Measurements from ENCODE around the gene CHD1L.
"Not testable (repeated sequence)": the region's sequence is repeated elsewhere in the genome, so short reads cannot be mapped to it uniquely, and the experiment has no call there.

Gene CHD1L

DNA sequence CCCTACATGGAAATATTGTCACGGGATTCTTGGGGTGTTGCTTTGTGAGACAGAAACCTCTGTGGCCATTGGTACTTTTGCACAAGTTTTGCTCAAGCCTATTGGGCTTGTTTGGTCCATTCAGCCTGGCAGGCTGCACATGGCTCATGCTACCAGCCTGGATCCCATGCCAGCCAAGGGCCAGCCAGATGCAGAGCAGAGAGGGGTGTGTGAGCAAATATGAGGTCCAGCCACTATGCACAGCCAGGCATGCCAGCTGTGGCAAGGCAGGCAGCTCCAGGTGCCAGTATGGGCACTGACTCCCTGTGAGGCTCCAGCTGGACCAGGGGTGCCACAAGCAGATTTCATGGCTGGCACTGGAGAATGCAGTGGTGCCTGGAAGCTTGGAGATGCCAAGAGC lies 6.7 kb upstream of the CHD1L start:
- no peak for DNase-seq

DNA sequence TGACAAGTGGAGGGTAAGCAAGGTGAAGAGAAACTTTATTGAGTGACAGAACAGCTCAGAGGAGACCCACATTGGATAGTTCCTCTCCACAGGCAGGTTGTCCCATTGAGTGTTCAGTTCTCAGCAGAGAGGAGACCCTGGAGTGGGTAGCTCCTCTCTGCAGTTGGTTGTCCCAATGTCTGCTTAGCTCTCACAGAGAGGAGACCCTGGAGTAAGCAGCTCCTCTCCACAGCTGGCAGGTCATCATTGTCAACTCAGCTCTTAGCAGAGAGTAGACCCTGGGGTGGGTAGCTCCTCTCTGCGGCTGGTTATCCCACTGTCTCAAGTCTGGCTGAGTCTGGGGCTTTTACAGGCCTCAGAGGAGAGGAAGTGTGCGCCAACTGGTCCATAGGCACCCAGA lies 6.0 kb upstream of the CHD1L start:
- DNase-seq = no peak

DNA sequence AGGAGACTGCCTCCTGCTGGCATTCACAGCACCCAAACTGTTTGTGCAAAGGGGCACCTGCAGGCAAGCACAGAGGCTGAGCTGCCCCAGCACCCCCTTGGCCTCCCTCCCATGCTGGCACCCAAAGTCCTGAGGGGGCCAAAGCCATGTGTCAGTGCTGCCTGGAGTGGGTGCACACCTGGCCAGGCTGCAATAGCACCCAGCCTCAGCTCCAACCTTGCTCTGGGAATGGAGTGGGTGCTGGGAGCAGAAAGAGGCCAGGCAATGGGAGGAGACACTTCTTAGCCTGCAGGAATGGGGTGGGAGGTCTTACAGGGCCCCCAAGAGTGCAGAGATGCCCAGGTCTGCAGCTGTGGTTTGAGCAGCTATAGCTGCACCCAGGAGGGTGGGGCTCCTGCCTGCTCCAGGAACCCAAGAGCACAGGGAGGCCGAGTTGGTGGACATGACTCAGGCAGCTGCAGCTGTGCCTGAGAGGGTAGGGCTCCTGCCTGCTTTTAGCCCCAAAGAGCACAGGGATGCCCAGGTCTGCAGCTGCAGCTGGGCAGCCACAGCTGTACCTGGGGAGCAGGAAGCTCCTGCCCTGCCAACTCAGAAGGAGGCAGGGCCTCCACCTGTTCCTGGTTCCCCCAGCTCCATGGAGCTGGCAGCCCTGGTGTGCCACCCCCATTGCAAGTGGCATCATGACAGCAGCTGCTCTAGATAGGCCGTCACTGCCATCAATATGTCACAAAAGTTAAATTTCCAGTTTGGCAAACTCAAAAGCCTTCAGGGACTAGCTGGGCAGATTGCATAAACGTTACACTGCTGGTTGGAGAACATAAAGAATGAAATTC lies 5.3 kb upstream of the CHD1L start:
- DNase-seq = no peak

DNA sequence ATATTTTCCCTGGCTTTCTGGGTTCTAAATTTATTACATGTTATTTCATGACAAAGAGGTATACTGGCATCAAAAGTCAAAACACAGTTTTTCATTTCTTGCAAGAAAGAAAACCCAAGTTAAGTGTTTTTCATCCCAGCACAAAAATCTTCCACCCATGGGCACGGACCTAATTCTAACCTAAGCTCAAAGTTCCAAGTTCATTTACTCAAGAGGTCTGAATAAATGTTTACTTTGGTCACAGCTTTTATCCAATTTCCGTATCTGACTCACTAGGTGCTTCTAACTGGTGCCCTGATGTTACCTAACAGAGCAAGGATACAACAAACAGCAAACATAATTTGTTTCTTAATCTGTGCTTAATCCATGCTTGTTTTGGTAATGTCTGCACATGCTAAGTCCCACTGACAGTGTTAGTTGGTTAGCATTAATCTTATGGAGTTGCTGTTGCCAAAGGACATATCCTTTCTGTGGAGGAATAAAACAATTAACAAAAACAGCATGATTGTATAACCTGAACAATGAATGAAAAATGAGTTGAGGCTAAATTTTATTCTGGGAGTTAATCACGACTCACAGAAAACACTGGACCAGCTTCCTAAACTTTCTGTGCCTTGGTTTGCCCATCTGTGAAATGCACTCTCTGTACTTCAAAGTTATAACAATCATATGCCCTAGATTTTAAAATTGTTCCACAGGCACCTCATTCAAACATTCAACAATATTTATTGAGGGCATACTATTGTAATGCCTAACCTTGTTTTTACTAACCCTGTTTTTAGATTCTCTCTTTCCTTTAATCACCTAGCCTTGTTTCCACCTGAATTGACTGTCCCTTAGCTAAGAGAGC lies 4.2 kb upstream of the CHD1L start:
- DNase-seq = no peak

DNA sequence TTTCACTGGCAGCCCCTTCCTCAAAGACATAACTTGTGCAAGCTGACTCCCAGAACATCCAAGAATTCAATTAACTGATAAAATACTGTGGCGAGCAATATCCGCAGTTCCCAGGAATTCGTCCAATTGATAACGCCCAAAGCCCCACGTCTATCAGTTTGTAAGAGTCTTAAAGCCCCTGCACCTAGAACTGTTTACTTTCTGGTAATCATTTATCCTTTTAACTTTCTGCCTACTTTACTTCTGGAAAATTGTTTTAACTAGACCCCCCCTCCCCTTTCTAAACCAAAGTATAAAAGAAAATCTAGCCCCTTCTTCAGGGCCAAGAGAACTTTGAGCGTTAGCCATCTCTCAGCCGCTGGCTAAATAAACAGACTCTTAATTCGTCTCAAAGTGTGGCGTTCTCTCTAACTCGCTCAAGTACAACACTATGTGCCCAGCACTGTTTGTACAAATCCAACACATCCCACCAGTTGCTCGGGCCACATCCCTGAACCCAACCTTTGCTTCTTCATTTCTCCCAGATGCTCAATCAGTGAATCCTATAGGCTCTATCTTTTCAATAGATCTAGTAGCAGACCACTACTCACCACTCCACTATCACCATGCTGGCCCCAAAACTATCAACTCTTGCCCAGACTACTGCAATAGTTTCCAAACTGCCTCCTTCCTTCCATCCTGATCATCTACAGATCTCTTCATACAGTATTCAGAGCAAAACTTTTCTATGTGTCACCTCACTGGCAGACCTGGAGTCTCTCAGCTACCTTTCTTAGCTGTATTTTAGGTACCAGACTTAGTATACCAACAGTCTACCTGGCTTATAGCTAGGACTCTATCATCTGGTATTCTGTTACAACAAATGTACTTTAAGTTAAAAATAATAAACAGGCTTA lies 3.3 kb upstream of the CHD1L start:
- DNase-seq = no peak

DNA sequence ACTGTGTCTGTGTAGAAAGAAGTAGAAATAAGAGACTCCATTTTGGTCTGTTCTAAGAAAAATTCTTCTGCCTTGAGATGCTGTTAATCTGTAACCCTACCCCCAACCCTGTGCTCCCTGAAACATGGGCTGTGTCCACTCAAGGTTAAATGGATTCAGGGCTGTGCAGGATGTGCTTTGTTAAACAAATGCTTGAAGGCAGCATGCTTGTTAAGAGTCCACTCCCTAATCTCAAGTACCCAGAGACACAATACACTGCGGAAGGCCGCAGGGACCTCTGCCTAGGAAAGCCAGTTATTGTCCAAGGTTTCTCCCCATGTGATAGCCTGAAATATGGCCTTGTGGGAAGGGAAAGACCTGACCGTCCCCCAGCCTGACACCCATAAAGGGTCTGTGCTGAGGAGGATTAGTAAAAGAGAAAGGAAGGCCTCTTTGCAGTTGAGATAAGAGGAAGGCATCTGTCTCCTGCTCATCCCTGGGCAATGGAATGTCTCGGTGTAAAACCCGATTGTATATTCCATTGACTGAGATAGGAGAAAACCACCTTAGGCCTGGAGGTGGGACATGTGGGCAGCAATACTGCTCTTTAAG lies 2.3 kb upstream of the CHD1L start:
- DNase-seq = not testable (repeated sequence)

DNA sequence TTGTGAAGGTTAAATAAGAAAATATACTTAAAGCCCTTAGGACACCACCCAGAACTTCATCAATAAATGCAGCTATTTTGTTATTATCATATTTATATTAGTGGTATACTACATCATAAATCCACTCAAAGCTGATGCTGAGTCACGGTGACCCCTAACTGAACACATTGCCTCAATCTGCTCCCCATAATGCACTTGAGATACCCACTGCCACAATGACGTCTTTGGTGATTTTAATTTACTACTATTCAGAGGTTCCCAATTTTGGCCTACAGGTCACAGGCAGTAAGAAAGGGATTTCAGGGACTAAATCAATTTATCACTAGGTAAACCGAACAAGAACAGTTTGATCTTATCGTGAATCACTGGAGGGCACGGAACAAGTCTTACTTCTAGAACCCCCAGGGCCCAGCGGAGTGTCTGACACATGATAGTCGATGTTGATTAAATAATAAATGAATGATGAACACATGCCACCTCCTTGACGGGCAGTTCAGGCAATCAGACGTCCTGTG lies 493 bp upstream of the CHD1L start:
- DNase-seq = no peak

DNA sequence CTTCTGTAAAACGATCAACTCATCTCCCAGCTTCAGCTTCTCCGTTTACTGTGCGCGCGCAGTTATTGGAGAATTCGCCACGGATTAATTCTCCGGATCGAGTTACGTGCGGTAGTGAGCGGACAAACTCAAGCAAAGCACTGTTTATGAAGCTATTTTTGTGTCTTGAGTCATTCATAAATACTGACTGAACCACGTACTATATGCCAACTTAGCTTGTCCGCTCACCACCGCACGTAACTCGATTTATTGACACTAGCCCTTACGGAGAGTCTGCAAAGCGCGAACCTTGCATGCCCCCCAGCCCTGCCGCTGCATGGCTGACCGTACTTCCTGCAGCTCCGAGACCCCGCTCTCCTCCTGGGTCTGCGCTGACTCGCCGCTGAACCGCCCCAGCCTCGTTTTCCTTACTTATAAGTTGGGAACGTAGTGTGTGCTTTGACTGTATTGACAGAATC lies 773 bp downstream of the CHD1L start:
- DNase-seq = peak; percentile 66

DNA sequence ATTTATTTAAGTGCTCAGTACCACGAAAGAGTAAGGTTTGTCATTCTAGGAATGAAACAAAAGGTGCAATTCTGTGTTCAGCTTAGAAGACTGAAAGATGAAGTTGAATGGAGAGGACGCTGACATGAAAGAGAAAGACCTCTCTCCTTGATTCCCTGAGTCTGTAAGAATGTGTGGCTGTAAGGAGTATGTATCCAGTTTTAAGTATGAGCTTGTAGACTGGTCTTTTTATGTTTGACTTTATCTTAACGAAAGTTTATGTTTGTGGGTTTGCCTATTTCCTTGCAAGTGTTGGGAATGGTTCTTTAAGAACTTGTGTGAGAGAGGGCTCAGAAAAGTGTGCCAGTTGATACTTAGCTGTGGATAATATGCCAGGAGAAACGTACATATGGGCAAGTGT lies 1.4 kb downstream of the CHD1L start:
- no peak for DNase-seq

DNA sequence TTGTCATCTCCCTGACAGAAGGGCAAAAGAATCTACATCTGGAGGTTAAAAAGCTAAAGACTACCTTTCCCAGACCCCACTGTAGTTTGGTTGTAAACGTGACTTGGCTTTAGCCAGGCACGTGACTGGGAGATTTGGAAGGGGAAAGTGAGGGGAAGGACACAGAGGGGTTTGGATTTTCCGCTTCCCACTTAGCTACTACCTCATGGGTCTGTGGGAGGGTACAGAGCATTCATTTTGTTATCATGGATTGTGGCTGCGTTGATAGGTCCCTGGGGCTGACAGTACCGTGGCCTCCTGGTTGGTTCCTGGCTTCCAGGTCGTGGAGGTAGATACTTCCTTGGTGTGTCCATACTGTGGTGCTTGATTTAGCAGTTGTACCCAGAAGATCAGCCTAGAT lies 2.6 kb downstream of the CHD1L start:
- DNase-seq = no peak

DNA sequence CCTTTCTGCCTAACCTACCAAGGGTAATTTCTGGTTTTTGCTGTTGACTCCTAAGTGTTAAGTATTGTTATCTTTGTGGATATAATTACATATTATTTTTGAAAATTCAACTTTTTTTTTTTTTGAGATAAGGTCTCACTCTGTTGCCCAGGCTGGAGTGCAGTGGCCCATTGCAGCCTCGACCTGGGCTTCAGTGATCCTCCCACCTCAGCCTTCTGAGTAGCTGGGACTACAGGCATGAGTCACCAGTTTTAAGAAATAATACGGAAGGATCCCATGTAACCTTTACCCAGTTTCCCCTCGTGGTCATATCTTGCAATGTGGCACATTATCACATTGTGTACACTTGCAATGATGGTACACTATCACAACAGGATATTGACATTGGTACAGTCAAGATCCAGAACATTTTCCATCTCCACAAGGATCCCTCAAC lies 3.1 kb downstream of the CHD1L start:
- DNase-seq = no peak

DNA sequence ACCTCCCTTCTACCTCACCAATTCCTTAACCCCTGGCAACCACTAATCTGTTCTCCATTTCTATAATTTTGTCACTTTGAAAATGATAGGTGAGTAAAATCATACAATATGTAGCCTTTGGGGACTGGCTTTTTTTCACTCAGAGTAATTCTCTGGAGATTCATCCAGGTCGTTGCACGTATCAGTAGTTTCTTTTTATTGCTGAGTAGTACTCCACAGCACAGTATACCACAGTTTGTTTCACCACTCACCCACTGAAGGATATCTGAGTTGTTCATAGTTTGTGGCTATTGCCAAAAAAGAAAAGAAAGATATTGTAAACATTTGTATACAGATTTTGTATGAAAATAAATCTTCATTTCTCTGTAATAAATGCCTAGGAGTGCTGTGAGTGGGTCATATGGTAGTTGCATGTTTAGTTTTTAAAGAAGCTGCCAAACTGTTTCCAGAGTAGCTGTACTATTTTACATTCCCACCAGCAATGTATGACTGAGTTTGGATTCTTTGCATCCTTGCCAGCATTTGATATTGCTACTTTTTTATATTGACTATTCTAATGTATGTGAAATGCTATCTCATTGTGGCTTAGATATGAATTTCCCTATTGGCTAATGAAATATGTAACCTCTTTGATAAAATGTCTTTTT lies 3.7 kb downstream of the CHD1L start:
- no peak for DNase-seq

DNA sequence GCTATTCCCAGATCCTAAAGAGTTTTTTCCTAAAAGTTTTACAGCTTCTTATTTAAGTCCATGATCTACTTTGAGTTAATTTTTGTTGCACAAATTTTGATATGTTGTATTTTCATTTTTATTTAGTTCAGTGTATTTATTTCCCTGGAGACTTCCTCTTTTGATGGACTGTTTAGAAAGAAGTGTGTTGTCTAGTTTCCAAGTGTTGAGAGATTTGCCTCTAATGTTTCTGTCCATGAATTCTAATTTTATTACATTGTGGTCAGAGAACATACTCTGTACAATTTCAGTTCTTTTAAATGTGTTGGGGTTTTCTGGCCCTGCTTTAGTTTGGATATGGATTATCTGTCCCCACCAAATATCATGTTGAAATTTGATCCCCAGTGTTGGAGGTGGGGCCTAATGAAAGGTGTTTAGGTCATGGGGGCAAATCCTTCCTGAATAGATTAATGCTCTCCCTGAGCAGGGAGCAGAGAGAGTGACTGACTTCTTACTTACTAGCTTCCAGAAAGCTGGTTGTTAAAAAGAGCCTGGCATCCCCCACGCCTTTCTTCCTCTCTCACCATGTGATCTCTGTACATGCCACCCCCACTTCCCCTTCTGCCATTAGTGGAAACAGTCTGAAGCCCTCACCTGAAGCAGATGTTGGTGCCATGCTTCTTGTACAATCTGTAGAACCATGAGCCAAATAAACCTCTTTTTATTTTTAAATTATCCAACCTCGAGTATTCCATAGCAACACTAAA lies 4.6 kb downstream of the CHD1L start:
- no peak for DNase-seq

DNA sequence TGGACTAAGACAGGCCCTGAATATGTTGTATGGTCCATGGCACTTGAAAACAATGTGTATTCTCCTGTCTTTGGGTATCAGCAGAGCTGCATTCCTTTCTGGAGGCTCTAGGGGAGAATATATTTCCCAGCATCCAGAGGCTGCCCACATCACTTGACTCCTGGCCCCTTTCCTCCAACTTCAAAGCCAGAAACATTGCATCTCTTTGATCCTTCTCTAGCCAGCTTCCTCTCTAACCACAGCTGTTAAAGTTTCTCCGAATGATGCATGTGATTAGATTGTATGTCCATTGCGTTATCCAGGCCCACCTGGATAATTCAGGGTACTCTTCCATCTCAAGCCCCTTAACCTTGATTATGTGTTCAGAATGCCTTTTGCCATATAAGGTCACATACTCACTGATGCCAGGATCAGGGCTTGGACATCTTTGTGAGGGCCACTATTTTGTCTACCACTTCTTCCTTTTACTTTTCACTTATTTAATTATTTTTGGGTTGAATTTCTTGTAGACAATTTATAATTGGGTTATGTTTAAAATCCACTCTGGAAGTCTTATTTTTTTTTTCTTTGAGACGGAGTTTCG lies 5.3 kb downstream of the CHD1L start:
- DNase-seq = no peak

DNA sequence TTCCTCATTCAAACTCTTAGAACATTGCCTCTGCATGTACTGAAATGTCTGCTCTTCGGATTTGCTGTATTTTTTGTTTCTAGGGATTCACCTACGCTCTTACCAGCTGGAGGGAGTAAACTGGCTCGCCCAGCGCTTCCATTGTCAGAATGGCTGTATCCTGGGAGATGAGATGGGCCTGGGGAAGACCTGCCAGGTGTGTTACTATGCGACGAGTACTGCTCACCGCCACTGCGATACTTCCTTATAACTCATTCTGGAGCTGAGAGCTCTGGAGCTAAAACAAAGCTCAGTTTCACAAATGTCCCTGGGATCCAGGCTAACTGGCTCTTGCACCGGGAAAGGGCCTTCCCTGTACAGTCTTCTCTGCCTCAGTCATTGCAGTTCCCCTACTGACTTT lies 10.1 kb downstream of the CHD1L start:
- no peak for DNase-seq

DNA sequence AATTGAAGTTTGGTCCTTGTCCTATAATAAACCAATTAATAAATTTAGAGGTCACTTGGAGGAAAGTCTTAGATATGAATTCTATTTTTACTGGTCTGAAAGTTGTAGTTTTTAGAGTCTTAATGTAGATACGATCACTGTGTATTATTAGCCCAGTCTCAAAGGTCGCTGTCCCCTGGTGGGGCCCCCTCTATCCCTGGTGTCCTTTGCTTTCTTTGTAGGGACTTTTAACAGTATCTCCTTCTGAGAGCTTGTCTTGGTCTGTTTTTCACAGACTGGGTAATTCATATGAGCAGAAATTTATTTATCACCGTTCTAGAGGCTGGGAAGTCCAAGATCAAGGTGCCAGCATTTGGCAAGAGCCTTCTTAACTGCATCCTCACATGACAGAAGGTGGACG lies 18.5 kb downstream of the CHD1L start:
- DNase-seq = no peak

DNA sequence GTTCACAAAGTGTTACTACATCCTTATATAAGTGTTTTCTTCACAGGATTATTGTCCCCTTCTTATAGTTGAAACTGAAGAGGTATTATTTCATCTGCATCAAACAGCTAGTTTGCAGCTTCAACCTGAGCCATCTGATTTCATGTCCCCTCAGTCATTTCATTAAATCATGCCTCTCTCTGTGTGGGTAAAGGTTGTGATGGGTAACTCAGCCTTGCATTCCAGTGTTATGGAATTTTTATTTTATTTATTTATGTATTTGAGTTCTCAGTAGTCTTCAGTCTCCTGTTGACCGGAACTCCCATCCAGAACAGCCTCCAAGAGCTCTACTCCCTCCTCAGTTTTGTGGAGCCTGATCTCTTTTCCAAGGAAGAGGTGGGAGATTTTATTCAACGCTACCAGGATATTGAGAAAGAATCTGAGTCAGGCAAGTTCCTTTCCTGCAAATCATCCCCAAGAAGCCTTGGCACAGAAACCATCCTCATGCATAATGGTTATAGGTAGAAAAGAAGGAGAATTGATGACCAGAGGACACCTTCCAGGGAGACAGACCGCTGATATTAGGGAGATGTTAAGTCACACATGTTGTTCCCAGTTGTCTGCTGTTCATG lies 21.8 kb downstream of the CHD1L start:
- no peak for DNase-seq

DNA sequence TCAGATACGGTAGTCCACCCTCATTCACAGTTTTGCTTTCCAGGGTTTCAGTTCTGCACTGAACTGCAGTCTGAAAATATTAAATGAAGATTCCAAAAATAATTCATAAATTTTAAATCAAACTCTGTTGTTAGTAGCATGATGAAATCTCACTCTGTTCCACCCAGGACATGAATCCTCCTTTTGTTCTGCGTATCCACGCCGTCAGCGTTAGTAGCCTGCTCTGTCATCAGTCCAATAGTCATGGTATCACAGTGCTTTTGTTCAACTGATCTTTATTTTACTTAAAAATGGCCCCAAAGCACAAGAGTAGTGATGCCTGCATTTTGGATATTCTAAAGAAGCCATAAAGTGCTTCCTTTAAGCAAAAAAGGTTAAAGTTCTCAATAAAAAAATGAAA lies 23.9 kb downstream of the CHD1L start:
- no peak for DNase-seq

DNA sequence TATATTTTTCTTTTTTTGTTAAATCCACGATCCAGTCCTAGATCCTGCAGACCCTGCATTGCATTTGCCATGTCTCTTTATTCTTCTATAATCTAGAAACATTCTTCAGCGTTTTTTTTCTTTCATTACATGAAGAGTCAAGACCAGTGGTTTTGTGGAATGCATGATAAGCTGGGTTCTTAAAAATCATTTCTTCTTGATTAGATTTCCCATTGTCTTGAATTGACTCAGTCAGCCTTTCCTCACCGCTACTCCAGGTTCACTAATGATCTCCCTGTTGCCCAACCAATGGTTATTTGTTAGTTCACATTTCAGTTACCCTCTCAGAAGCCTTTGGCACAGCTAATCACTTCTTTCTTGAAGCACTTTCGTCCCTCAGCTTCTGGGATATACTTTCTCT lies 25.2 kb downstream of the CHD1L start:
- DNase-seq = no peak

DNA sequence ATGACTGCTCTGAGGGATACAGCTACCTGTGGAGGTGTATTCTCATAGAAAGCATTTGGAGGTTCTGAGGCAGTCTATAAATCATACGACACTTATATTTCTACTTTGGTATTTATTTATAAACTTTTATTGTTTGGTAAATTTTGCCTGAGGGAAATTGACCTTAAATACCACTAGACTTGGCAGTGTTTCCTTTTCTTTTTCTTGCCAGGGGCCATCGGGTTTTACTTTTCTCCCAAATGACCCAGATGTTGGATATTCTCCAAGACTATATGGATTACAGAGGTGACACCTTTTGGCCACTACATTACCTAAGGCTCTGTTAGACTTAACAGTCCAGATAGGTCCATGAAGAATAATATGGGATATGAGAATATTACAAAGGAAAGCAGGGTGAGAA lies 28.2 kb downstream of the CHD1L start:
- DNase-seq = no peak
